ENCODE measurements around the gene MASP1. TPM values are rescaled to one million over a fixed set of nuclear protein-coding genes. Genes with fewer than 3 reads are reported as not detected.
"Not testable (repeated sequence)": the region's sequence is repeated elsewhere in the genome, so short reads cannot be mapped to it uniquely, and the experiment has no call there.

Gene MASP1
- total RNA-seq, 1 experiment from 2014 or later: 1.0 TPM

GRCh38 chr3:187205683-187206082 is 85.9 kb downstream of the MASP1 start:
- no peak overlapping the region for H2BK12ac ChIP-seq (ENCODE audit: insufficient read length, low read depth, low read length)
- H3K27ac Mint-ChIP-seq: no peak overlapping the region
- H4K8ac ChIP-seq (replicated peaks; ENCODE audit: insufficient read length, low read depth, low read length): no peak overlapping the region
- H3K27me3 Mint-ChIP-seq (ENCODE audit: low read depth): no peaks in the 10 kb centered on the region; the same call in 1 of the 2 replicates
- H3K36me3 Mint-ChIP-seq (ENCODE audit: insufficient read depth in 1 of 3, low read depth in 3 of 3): peaks cover 9 to 33% (median 25%) of the 10 kb centered on the region in 3 experiments
- peaks cover 7% of the 10 kb centered on the region; the same call in 1 of the 2 replicates for H3K4me1 ChIP-seq (ENCODE audit: insufficient read depth, low read length)
- no peak overlapping the region for H3K14ac ChIP-seq (ENCODE audit: insufficient read depth, low read length)
- H3K27ac ChIP-seq (ENCODE audit: insufficient read length, low read depth, low read length): no peak overlapping the region
- H2BK120ac ChIP-seq (ENCODE audit: low read depth, low read length, poor library complexity, severe bottlenecking): no peak overlapping the region
- H3K9me3 ChIP-seq (ENCODE audit: control insufficient read depth, low read depth, low read length): peaks cover 23% of the 10 kb centered on the region
- H2BK5ac ChIP-seq (ENCODE audit: insufficient read length, low read length): no peak overlapping the region
- no peak overlapping the region for H4K91ac ChIP-seq (ENCODE audit: insufficient read length, low read depth, low read length)
- no peak overlapping the region for H3K23ac ChIP-seq (ENCODE audit: insufficient read length, low read depth, low read length)
- TF ChIP-seq, protein P1, sequence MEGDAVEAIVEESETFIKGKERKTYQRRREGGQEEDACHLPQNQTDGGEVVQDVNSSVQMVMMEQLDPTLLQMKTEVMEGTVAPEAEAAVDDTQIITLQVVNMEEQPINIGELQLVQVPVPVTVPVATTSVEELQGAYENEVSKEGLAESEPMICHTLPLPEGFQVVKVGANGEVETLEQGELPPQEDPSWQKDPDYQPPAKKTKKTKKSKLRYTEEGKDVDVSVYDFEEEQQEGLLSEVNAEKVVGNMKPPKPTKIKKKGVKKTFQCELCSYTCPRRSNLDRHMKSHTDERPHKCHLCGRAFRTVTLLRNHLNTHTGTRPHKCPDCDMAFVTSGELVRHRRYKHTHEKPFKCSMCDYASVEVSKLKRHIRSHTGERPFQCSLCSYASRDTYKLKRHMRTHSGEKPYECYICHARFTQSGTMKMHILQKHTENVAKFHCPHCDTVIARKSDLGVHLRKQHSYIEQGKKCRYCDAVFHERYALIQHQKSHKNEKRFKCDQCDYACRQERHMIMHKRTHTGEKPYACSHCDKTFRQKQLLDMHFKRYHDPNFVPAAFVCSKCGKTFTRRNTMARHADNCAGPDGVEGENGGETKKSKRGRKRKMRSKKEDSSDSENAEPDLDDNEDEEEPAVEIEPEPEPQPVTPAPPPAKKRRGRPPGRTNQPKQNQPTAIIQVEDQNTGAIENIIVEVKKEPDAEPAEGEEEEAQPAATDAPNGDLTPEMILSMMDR (conservative IDR thresholded peaks at IDR 0.05): no peak
- no peak overlapping the region for H3K18ac ChIP-seq (ENCODE audit: insufficient read length, low read depth, low read length)
- no peak overlapping the region for H4K5ac ChIP-seq (ENCODE audit: insufficient read length, low read depth, low read length)
- H3K79me1 ChIP-seq (ENCODE audit: insufficient read depth, low read depth, low read length, poor library complexity, severe bottlenecking): no peaks in the 10 kb centered on the region
- H4K20me1 ChIP-seq (ENCODE audit: control insufficient read depth, insufficient read depth, insufficient read length): no peaks in the 10 kb centered on the region
- no peak overlapping the region for H2AK5ac ChIP-seq (ENCODE audit: insufficient read length, low read length)
- H2BK15ac ChIP-seq (ENCODE audit: low read depth, low read length): no peak overlapping the region
- no peak overlapping the region for H3K4ac ChIP-seq (ENCODE audit: low read depth, low read length)
- peaks cover 9 to 36% of the 10 kb centered on the region in 2 experiments for H3K4me1 Mint-ChIP-seq
- peaks cover 22 to 26% of the 10 kb centered on the region in 2 experiments for H3K9me3 Mint-ChIP-seq
- no peak overlapping the region for H3K4me3 Mint-ChIP-seq
- no peak overlapping the region for H3K56ac ChIP-seq (ENCODE audit: insufficient read length, low read depth, low read length)
- no peak overlapping the region for H3T11ph ChIP-seq (ENCODE audit: low read length)
- H3K23me2 ChIP-seq (ENCODE audit: insufficient read length, low read depth, low read length, poor library complexity, severe bottlenecking): no peaks in the 10 kb centered on the region
- no CpG with 5 or more reads among the region's 2 CpGs for WGBS (ENCODE audit: extremely low coverage, insufficient read length, low lambda C conversion rate)
- H2BK20ac ChIP-seq (ENCODE audit: low read depth, low read length, poor library complexity, severe bottlenecking): no peak overlapping the region
- no peaks in the 10 kb centered on the region for H3K27me3 ChIP-seq (ENCODE audit: insufficient read depth, low read length)
- no peak overlapping the region for H2AFZ ChIP-seq (ENCODE audit: low read length)
- no peak overlapping the region for H3K9ac ChIP-seq (ENCODE audit: extremely low read depth, insufficient read length, low read length)
- no peaks in the 10 kb centered on the region for H3K79me2 ChIP-seq (ENCODE audit: insufficient read depth, low read length)
- no peak overlapping the region for H3K4me2 ChIP-seq (ENCODE audit: insufficient read depth, insufficient read length, low read length)
- no peak for DNase-seq

DNA sequence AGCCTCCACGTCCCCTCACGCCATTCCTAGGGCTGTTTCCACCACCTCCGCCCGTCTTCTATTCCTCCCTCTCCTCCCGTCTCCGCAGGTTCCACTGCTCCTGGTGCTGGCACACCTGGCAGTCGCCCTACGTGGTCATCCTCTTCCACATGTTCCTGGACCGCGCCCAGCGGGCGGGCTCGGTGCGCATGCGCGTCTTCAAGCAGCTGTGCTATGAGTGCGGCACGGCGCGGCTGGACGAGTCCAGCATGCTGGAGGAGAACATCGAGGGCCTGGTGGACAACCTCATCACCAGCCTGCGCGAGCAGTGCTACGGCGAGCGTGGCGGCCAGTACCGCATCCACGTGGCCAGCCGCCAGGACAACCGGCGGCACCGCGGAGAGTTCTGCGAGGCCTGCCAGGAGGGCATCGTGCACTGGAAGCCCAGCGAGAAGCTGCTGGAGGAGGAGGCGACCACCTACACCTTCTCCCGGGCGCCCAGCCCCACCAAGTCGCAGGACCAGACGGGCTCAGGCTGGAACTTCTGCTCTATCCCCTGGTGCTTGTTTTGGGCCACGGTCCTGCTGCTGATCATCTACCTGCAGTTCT is 92.0 kb downstream of the MASP1 start:
- not testable (repeated sequence) for H3K14ac ChIP-seq (ENCODE audit: insufficient read depth, low read length); H3K23ac ChIP-seq (ENCODE audit: insufficient read length, low read depth, low read length); H3K79me2 ChIP-seq (ENCODE audit: insufficient read depth, low read length); H3K9ac ChIP-seq (ENCODE audit: extremely low read depth, insufficient read length, low read length); H2AK5ac ChIP-seq (ENCODE audit: insufficient read length, low read length); H2BK12ac ChIP-seq (ENCODE audit: insufficient read length, low read depth, low read length); H2AFZ ChIP-seq (ENCODE audit: low read length); H2BK15ac ChIP-seq (ENCODE audit: low read depth, low read length); H3T11ph ChIP-seq (ENCODE audit: low read length); H3K27ac ChIP-seq (ENCODE audit: insufficient read length, low read depth, low read length); H3K79me1 ChIP-seq (ENCODE audit: insufficient read depth, low read depth, low read length, poor library complexity, severe bottlenecking); H4K8ac ChIP-seq (replicated peaks; ENCODE audit: insufficient read length, low read depth, low read length); H2BK5ac ChIP-seq (ENCODE audit: insufficient read length, low read length); H4K5ac ChIP-seq (ENCODE audit: insufficient read length, low read depth, low read length); H3K23me2 ChIP-seq (ENCODE audit: insufficient read length, low read depth, low read length, poor library complexity, severe bottlenecking); H3K27ac Mint-ChIP-seq; H3K56ac ChIP-seq (ENCODE audit: insufficient read length, low read depth, low read length); H3K4me3 Mint-ChIP-seq; H3K36me3 Mint-ChIP-seq (ENCODE audit: insufficient read depth in 1 of 3, low read depth in 3 of 3); H3K4me1 ChIP-seq (ENCODE audit: insufficient read depth, low read length); H3K18ac ChIP-seq (ENCODE audit: insufficient read length, low read depth, low read length); H3K4ac ChIP-seq (ENCODE audit: low read depth, low read length); H3K27me3 ChIP-seq (ENCODE audit: insufficient read depth, low read length); DNase-seq; H3K4me2 ChIP-seq (ENCODE audit: insufficient read depth, insufficient read length, low read length); H3K9me3 Mint-ChIP-seq; H2BK20ac ChIP-seq (ENCODE audit: low read depth, low read length, poor library complexity, severe bottlenecking); H4K20me1 ChIP-seq (ENCODE audit: control insufficient read depth, insufficient read depth, insufficient read length); H2BK120ac ChIP-seq (ENCODE audit: low read depth, low read length, poor library complexity, severe bottlenecking); H3K9me3 ChIP-seq (ENCODE audit: control insufficient read depth, low read depth, low read length); H3K27me3 Mint-ChIP-seq (ENCODE audit: low read depth); H4K91ac ChIP-seq (ENCODE audit: insufficient read length, low read depth, low read length)
- no CpG with 5 or more reads among the region's 44 CpGs for WGBS (ENCODE audit: extremely low coverage, insufficient read length, low lambda C conversion rate)
- H3K4me1 Mint-ChIP-seq: peaks cover 7 to 27% of the 10 kb centered on the region in 2 experiments

All from H9 (cell line).